ENCODE measurements around the gene MIGA2. TPM values are rescaled to one million over a fixed set of nuclear protein-coding genes. Genes with fewer than 3 reads are reported as not detected.

MIGA2 gene
- total RNA-seq, 1 experiment from 2014 or later, result 23.7 TPM

- Histone ChIP-seq H3K27ac (ENCODE audit: low read depth, low read length) (no peak overlapping the region; the same call in 1 of the 2 replicates), H3K36me3 (ENCODE audit: control insufficient read depth in 1 of 2, insufficient read depth in 2 of 2, low read length in 2 of 2) (no peaks in the 10 kb centered on the region), H3K4me2 (ENCODE audit: low read length) (peak overlapping the region; percentile 99), H3K4me3 (replicated peaks in 1 of 2; ENCODE audit: low read depth in 1 of 2, low read length in 2 of 2) (peak overlapping the region; percentile 89 to 96), H3K79me2 (ENCODE audit: insufficient read depth, low read length) (peaks cover 43% of the 10 kb centered on the region), H4K20me1 (ENCODE audit: insufficient read depth) (no peaks in the 10 kb centered on the region; the same call in 1 of the 2 replicates), H3K4me1 (ENCODE audit: control insufficient read depth in 1 of 2, insufficient read depth in 2 of 2, low read length in 2 of 2) (peaks cover 28 to 50% of the 10 kb centered on the region in 2 experiments; a peak in 3 of 4 replicates), H3K9me2 (ENCODE audit: insufficient read depth) (no peaks in the 10 kb centered on the region), H2AFZ (ENCODE audit: low read depth, low read length, poor library complexity, severe bottlenecking) (no peak overlapping the region), H3K9me3 (ENCODE audit: control insufficient read depth in 1 of 2, insufficient read depth in 1 of 2, low read depth in 1 of 2, low read length in 2 of 2) (no peaks in the 10 kb centered on the region), H3K27me3 (ENCODE audit: insufficient read depth, low read length) (no peaks in the 10 kb centered on the region), H3K9ac (ENCODE audit: low read length) (peak overlapping the region; percentile 89)
- POLR2A ChIA-PET, result no interaction called here
- RAD21 ChIA-PET (ENCODE audit: low non-redundant PET in 1 of 2, low total read pairs in 2 of 2, uncharacterized antibody in 2 of 2, unreplicated experiment in 2 of 2), result no interaction called here
- DNase-seq (ENCODE audit: low read depth, low spot score), result no peak
- BruUV-seq (replicated peaks), result TSS peak; percentile 67
- no peak for ATAC-seq
- intact Hi-C loops (cut with micrococcal nuclease), result no loop called here
- TF ChIP-seq JUND (IDR thresholded peaks at IDR 0.05) (no peak), YY1 (IDR thresholded peaks at IDR 0.05; ENCODE audit: extremely low read depth, insufficient replicate concordance, low read depth, low read length) (no peak), CBX3 (IDR thresholded peaks at IDR 0.05; ENCODE audit: low read depth) (no peak), SIN3A (IDR thresholded peaks at IDR 0.05; ENCODE audit: low read depth) (no peak), ELF1 (IDR thresholded peaks at IDR 0.05; ENCODE audit: borderline replicate concordance, low read depth) (no peak), FOSL1 (IDR thresholded peaks at IDR 0.05; ENCODE audit: low read depth) (no peak), SRF (IDR thresholded peaks at IDR 0.05; ENCODE audit: low read depth) (no peak), POLR2A (IDR thresholded peaks at IDR 0.05; ENCODE audit: borderline replicate concordance, extremely low read depth, insufficient read depth, insufficient read length) (no peak), EZH2phosphoT487 (IDR thresholded peaks at IDR 0.05; ENCODE audit: borderline replicate concordance) (no peak)
- CTCF ChIA-PET, result no interaction called here
Observed at GRCh38 chr9:129026442-129027223, 9.8 kb upstream of the MIGA2 start.

GRCh38 chr9:129027224-129027684 is 9.2 kb upstream of the MIGA2 start:
- Histone ChIP-seq H3K27ac (ENCODE audit: low read depth, low read length) (peak overlapping the region; percentile 80), H3K27me3 (ENCODE audit: insufficient read depth, low read length) (no peaks in the 10 kb centered on the region), H3K36me3 (ENCODE audit: control insufficient read depth in 1 of 2, insufficient read depth in 2 of 2, low read length in 2 of 2) (no peaks in the 10 kb centered on the region), H2AFZ (ENCODE audit: low read depth, low read length, poor library complexity, severe bottlenecking) (no peak overlapping the region), H3K4me2 (ENCODE audit: low read length) (peak overlapping the region; percentile 99), H3K9ac (ENCODE audit: low read length) (peak overlapping the region; percentile 89), H3K79me2 (ENCODE audit: insufficient read depth, low read length) (peaks cover 39% of the 10 kb centered on the region), H3K4me1 (ENCODE audit: control insufficient read depth in 1 of 2, insufficient read depth in 2 of 2, low read length in 2 of 2) (peaks cover 28 to 50% of the 10 kb centered on the region in 2 experiments; a peak in 3 of 4 replicates), H4K20me1 (ENCODE audit: insufficient read depth) (no peaks in the 10 kb centered on the region; the same call in 1 of the 2 replicates), H3K9me2 (ENCODE audit: insufficient read depth) (no peaks in the 10 kb centered on the region), H3K4me3 (replicated peaks in 1 of 2; ENCODE audit: low read depth in 1 of 2, low read length in 2 of 2) (peak overlapping the region; percentile 89 to 96), H3K9me3 (ENCODE audit: control insufficient read depth in 1 of 2, insufficient read depth in 1 of 2, low read depth in 1 of 2, low read length in 2 of 2) (no peaks in the 10 kb centered on the region)
- DNase-seq (ENCODE audit: low read depth, low spot score) (no peak), ATAC-seq (no peak)
- intact Hi-C loops (cut with micrococcal nuclease), result no loop called here
- RAD21 ChIA-PET (ENCODE audit: low non-redundant PET in 1 of 2, low total read pairs in 2 of 2, uncharacterized antibody in 2 of 2, unreplicated experiment in 2 of 2), result interaction anchor here in 1 of 2 experiments (1.1 kb wide), 1 partner anchor 34 kb away, joined by 3 read pairs; no protein-coding TSS in a partner anchor
- POLR2A ChIA-PET, result no interaction called here
- BruUV-seq (replicated peaks), result no TSS peak
- CTCF ChIA-PET, result no interaction called here
- TF ChIP-seq EGR1 (IDR thresholded peaks at IDR 0.05; ENCODE audit: low read depth), result no peak
- no peak for TF ChIP-seq MAX (IDR thresholded peaks at IDR 0.05)
- no peak for TF ChIP-seq FOSL1 (IDR thresholded peaks at IDR 0.05; ENCODE audit: low read depth)
- TF ChIP-seq ZNF274 (IDR thresholded peaks at IDR 0.05; ENCODE audit: low read depth, low read length), result no peak
- no peak for TF ChIP-seq YY1 (IDR thresholded peaks at IDR 0.05; ENCODE audit: extremely low read depth, insufficient replicate concordance, low read depth, low read length)
- no peak for TF ChIP-seq EZH2phosphoT487 (IDR thresholded peaks at IDR 0.05; ENCODE audit: borderline replicate concordance)
- no peak for TF ChIP-seq REST (IDR thresholded peaks at IDR 0.05; ENCODE audit: low read depth)
- no peak for TF ChIP-seq EZH2 (IDR thresholded peaks at IDR 0.05)
- no peak for TF ChIP-seq JUND (IDR thresholded peaks at IDR 0.05)
- no peak for TF ChIP-seq ZFX (IDR thresholded peaks at IDR 0.05)
- TF ChIP-seq ATF3 (IDR thresholded peaks at IDR 0.05), result no peak
- TF ChIP-seq SIN3A (IDR thresholded peaks at IDR 0.05; ENCODE audit: low read depth), result no peak
